HepG2 (cell line): ENCODE measurements around the gene CEP104. TPM values are rescaled to one million over a fixed set of nuclear protein-coding genes. Genes with fewer than 3 reads are reported as not detected.

Experiments
- AFF4 ChIP-seq: sonication (generic); formaldehyde crosslinking; IDR thresholded peaks from 2 replicates; pipeline ENCODE4 v1.4.0; 2020; ENCODE audit warnings: missing genetic modification reagents
- ARNT2 ChIP-seq: sonication (generic); formaldehyde crosslinking; IDR thresholded peaks from 2 replicates; pipeline ENCODE4 v1.8.0; 2022; ENCODE audit warnings: mild to moderate bottlenecking, low read depth, missing genetic modification reagents, moderate library complexity
- EED ChIP-seq: sonication (generic); formaldehyde crosslinking; IDR thresholded peaks from 2 replicates; pipeline ENCODE4 v1.5.0; 2020; ENCODE audit warnings: mild to moderate bottlenecking, missing genetic modification reagents
- ETV5 ChIP-seq: IDR thresholded peaks from 2 replicates; pipeline ENCODE4 v1.6.1; 2018; ENCODE audit warnings: missing biosample characterization, missing genetic modification reagents, inconsistent platforms, borderline replicate concordance
- IKZF5 ChIP-seq: IDR thresholded peaks from 2 replicates; pipeline ENCODE4 v1.6.1; 2018; ENCODE audit warnings: missing genetic modification reagents, mild to moderate bottlenecking, missing compliant biosample characterization
- KDM2A ChIP-seq: sonication (generic); formaldehyde crosslinking; IDR thresholded peaks from 2 replicates; pipeline ENCODE4 v1.4.0; 2020; ENCODE audit warnings: low read depth, missing genetic modification reagents, borderline replicate concordance
- KLF11 ChIP-seq: IDR thresholded peaks from 2 replicates; pipeline ENCODE4 v1.6.1; 2016; ENCODE audit warnings: missing compliant biosample characterization
- KLF13 ChIP-seq: sonication (generic); formaldehyde crosslinking; IDR thresholded peaks from 2 replicates; pipeline ENCODE4 v1.4.0; 2020; ENCODE audit warnings: mild to moderate bottlenecking, missing genetic modification reagents
- KMT2B ChIP-seq: IDR thresholded peaks from 2 replicates; pipeline ENCODE4 v1.6.1; 2016; ENCODE audit warnings: missing genetic modification reagents, missing compliant biosample characterization
- RARA ChIP-seq: IDR thresholded peaks from 2 replicates; pipeline ENCODE4 v1.6.1; 2016; ENCODE audit warnings: missing genetic modification reagents, missing compliant biosample characterization
- RNF2 ChIP-seq: fragments of 450-650 bp; conservative IDR thresholded peaks from 2 replicates; pipeline ENCODE4 v1.6.1; 2016; ENCODE audit warnings: low read depth
- TFDP2 ChIP-seq: sonication (generic); formaldehyde crosslinking; IDR thresholded peaks from 2 replicates; pipeline ENCODE4 v1.4.0; 2020; ENCODE audit warnings: missing genetic modification reagents
- THAP8 ChIP-seq: sonication (generic); formaldehyde crosslinking; IDR thresholded peaks from 2 replicates; pipeline ENCODE4 v1.5.1; 2020; ENCODE audit warnings: missing genetic modification reagents, mild to moderate bottlenecking, borderline replicate concordance
- ZBTB2 ChIP-seq: sonication (generic); formaldehyde crosslinking; IDR thresholded peaks from 2 replicates; pipeline ENCODE4 v1.8.0; 2022; ENCODE audit warnings: low read depth, missing genetic modification reagents
- ZKSCAN8 ChIP-seq: IDR thresholded peaks from 2 replicates; pipeline ENCODE4 v1.6.1; 2016; ENCODE audit warnings: borderline replicate concordance, missing genetic modification reagents, missing compliant biosample characterization
- ZNF451 ChIP-seq: sonication (generic); formaldehyde crosslinking; IDR thresholded peaks from 2 replicates; pipeline ENCODE4 v1.5.0; 2020; ENCODE audit warnings: mild to moderate bottlenecking, missing genetic modification reagents
- ZNF484 ChIP-seq: sonication (generic); formaldehyde crosslinking; IDR thresholded peaks from 2 replicates; pipeline ENCODE4 v1.5.1; 2020; ENCODE audit warnings: mild to moderate bottlenecking, low read depth, missing genetic modification reagents, borderline replicate concordance
- ZNF761 ChIP-seq: sonication (generic); formaldehyde crosslinking; conservative IDR thresholded peaks from 2 replicates; pipeline ENCODE4 v1.4.0; 2020; ENCODE audit warnings: mild to moderate bottlenecking, missing genetic modification reagents
- ZNF83 ChIP-seq: sonication (generic); formaldehyde crosslinking; IDR thresholded peaks from 2 replicates; pipeline ENCODE4 v1.4.0; 2020; ENCODE audit warnings: missing genetic modification reagents, mild to moderate bottlenecking, borderline replicate concordance
- polyA plus RNA-seq, 8 experiments: library from polyadenylated mRNA; depleted of rRNA in 3 of 8; stranded (reverse) in 7 of 8; unstranded in 1 of 8; fragments of >200 nt; fragmentation: Illumina TruSeq in 4 of 8; extraction: Trizol in 4 of 8; gene quantifications; 2 replicates each; pipeline versions ENCODE4 v1.2.1 to v1.2.3, GENCODE V29; 2011 to 2016; ENCODE audit warnings: low read depth in 4 of 8, missing spikeins in 1 of 8, mixed read lengths in 1 of 8; ENCODE audit not compliant: insufficient read depth in 1 of 8
- total RNA-seq, 5 experiments: library from RNA; depleted of rRNA; stranded (reverse); fragments of >200 nt; fragmentation: Illumina TruSeq; extraction: Trizol; gene quantifications; 2 replicates each; pipeline ENCODE4 v1.2.3, GENCODE V29; 2016; ENCODE audit warnings: low read depth in 1 of 5

CEP104 gene
- total and polyA plus RNA-seq, 2 of the 13 experiments (the other 11 are each of a cell fraction or from before 2014, with no cell fraction given), result 20.4 to 30.1 TPM

GRCh38 chr1:3775490-3776230 is 81.4 kb downstream of the CEP104 start (continued):
- TF ChIP-seq ZNF83 (peak; percentile 71; the same call in 1 of the 2 replicates), ZNF451 (peak; percentile 72; the same call in 1 of the 2 replicates), ETV5 (CRISPR knock-in tag) (no peak; the same call in 1 of the 2 replicates), TFDP2 (CRISPR knock-in tag) (peak; percentile 63; the same call in 1 of the 2 replicates), KDM2A (CRISPR knock-in tag) (peak; percentile 69), ZNF484 (0 out of 2 replicates have a peak, but pooled peaks have one; percentile 41), ARNT2 (peak; percentile 31; the same call in 1 of the 2 replicates), RARA (CRISPR knock-in tag) (peak; percentile 65), ZBTB2 (CRISPR knock-in tag) (no peak), KLF13 (CRISPR knock-in tag) (peak; percentile 86; the same call in 1 of the 2 replicates), THAP8 (CRISPR knock-in tag) (peak; percentile 95), RNF2 (peak; percentile 91), KLF11 (CRISPR knock-in tag) (0 out of 2 replicates have a peak, but pooled peaks have one; percentile 21), EED (peak; percentile 64; the same call in 1 of the 2 replicates), AFF4 (CRISPR knock-in tag) (no peak), ZNF761 (CRISPR knock-in tag) (peak; percentile 81), KMT2B (CRISPR knock-in tag) (peak; percentile 42; the same call in 1 of the 2 replicates), ZKSCAN8 (no peak), IKZF5 (CRISPR knock-in tag) (0 out of 2 replicates have a peak, but pooled peaks have one; percentile 53)
